Thyroid gland (tissue), 4 donors: Measurements from ENCODE around the gene AFF3. TPM values are rescaled to one million over a fixed set of nuclear protein-coding genes. Genes with fewer than 3 reads are reported as not detected.

ENCODE experiments used
- DNase-seq, 2 donors: peaks; one replicate each; pipeline ENCODE4 v3.0.0-alpha.2; 2019
- H3K27ac ChIP-seq, 3 donors: fragments of 200-600 bp; sonication (generic); 1 replicate in 2 of 3; 2 replicates in 1 of 3; pipeline ENCODE4 v1.5.1; 2016 to 2019; ENCODE audit warnings: mild to moderate bottlenecking in 1 of 3, moderate library complexity in 1 of 3
- H3K27me3 ChIP-seq: fragments of 200-600 bp; sonication (generic); one replicate; pipeline ENCODE4 v1.5.1; 2019
- H3K36me3 ChIP-seq, 2 donors: fragments of 200-600 bp; sonication (generic); one replicate each; pipeline ENCODE4 v1.5.1; 2016 to 2019
- H3K4me1 ChIP-seq, 2 donors: fragments of 200-600 bp; sonication (generic); one replicate each; pipeline ENCODE4 v1.5.1; 2017 to 2019
- H3K4me3 ChIP-seq, 3 donors: fragments of 200-600 bp; sonication (generic); replicated peaks in 1 of 3; 1 replicate in 2 of 3; 2 replicates in 1 of 3; pipeline ENCODE4 v1.5.1; 2016; ENCODE audit warnings: mild to moderate bottlenecking in 1 of 3
- H3K9me3 ChIP-seq: fragments of 200-600 bp; sonication (generic); one replicate; pipeline ENCODE4 v1.5.1; 2017
- POLR2A ChIP-seq, 2 donors: fragments of 450-650 bp; IDR thresholded peaks; one replicate each; pipeline ENCODE4 v1.6.1; 2017; ENCODE audit warnings: antibody characterized with exemption in 2 of 2, mild to moderate bottlenecking in 2 of 2, moderate library complexity in 1 of 2
- WGBS, 2 donors: methylation state at CpG; one replicate each; pipeline ENCODE4 v1.1.5; 2017; 5-methylcytosine and 5-hydroxymethylcytosine counted together
- intact Hi-C: fragments of 100-400 bp; cut with DNase I; formaldehyde crosslinking; loops from one replicate; pipeline ENCODE4 v1.15.1; 2023
- total RNA-seq, 4 donors: library from RNA; depleted of rRNA; stranded (reverse); fragments of >200 nt; gene quantifications; one replicate each; pipeline ENCODE4 v1.2.3, GENCODE V29; 2016
- TF ChIP-seq, protein P1 (sequence below), 6 experiments: fragments of 200-600 bp in 3 of 6; fragments of 450-650 bp in 3 of 6; sonication (generic) in 3 of 6; IDR thresholded peaks; one replicate each; pipeline ENCODE4 v1.5.1; 2016 to 2019; ENCODE audit warnings: antibody characterized with exemption in 6 of 6, mild to moderate bottlenecking in 2 of 6, inconsistent platforms in 1 of 6, moderate library complexity in 1 of 6

Gene AFF3
- total RNA-seq, 4 donors from 2014 or later: 0.54 to 2.6 (median 1.1) TPM

DNA sequence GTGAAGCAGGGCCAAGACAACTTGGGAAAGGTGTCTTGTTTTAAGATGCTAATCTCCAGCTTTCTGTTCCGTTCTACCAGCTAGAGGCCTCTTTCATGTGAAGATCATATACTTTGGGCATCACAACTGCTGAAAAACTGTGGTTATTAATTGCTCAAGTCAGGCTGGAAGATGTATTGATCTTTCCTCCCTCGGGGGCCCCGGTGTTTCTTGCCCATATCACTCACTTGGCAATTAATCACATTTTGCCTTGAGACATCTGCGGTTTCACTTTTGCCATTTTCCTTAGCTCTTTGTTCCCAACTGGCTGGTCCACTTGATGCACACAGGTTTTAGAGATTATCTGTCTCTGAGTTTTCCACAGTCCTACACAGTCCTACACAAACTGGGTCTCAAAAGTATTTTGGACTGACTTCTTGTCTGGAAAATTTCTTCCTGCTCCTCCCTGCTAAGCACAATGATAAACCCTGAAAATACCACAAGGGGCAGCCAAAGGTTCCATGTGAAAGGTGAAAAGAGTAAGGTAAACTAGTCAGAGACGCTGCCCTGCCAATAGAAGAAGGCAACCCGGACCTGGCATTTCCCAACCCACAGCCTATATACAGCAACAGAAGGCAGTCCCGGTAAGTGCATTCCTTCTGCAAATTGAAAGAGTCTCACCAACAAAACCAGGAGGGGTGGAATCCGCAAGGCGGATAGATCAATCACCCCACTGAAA lies 181.0 kb downstream of the AFF3 start:
- intact Hi-C loops: no loop called here
- Histone ChIP-seq H3K9me3 (no peaks in the 10 kb centered on the region), H3K4me1 (no peaks in the 10 kb centered on the region), H3K4me3 (no peak overlapping the region), H3K27me3 (no peaks in the 10 kb centered on the region), H3K27ac (no peak overlapping the region), H3K36me3 (no peaks in the 10 kb centered on the region)
- 73 to 76% methylated on average over 9 of the region's 9 CpGs for WGBS, 2 donors
- TF ChIP-seq POLR2A (IDR thresholded peaks at IDR 0.05): no peak
- TF ChIP-seq, protein P1, sequence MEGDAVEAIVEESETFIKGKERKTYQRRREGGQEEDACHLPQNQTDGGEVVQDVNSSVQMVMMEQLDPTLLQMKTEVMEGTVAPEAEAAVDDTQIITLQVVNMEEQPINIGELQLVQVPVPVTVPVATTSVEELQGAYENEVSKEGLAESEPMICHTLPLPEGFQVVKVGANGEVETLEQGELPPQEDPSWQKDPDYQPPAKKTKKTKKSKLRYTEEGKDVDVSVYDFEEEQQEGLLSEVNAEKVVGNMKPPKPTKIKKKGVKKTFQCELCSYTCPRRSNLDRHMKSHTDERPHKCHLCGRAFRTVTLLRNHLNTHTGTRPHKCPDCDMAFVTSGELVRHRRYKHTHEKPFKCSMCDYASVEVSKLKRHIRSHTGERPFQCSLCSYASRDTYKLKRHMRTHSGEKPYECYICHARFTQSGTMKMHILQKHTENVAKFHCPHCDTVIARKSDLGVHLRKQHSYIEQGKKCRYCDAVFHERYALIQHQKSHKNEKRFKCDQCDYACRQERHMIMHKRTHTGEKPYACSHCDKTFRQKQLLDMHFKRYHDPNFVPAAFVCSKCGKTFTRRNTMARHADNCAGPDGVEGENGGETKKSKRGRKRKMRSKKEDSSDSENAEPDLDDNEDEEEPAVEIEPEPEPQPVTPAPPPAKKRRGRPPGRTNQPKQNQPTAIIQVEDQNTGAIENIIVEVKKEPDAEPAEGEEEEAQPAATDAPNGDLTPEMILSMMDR (IDR thresholded peaks at IDR 0.05): no peak
- no peak for DNase-seq

DNA sequence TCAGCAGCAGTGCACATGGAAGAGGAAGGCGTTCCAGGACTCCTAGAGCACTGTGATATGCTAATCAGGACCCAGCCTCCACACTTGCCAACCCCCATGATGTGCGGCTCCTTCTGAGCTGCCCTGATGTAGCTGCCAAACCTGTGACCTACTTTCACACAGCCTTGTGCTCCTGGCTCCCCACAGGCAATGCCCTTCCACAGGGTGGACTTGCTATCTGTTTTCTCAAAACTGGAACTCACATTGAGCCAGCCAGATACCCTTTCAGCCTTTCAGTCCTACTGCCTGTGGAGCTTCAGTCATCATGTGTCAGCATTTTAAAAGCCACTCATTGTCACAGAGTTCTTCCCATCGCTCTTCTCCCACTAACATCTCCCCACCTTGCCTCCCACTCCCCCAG lies 181.6 kb downstream of the AFF3 start:
- no peaks in the 10 kb centered on the region for H3K9me3 ChIP-seq
- H3K4me3 ChIP-seq: no peak overlapping the region
- no peaks in the 10 kb centered on the region for H3K27me3 ChIP-seq
- H3K36me3 ChIP-seq: no peaks in the 10 kb centered on the region
- H3K4me1 ChIP-seq: no peaks in the 10 kb centered on the region
- 72 to 89% methylated on average over 3 of the region's 3 CpGs for WGBS, 2 donors
- no peak overlapping the region for H3K27ac ChIP-seq
- TF ChIP-seq, protein P1 (IDR thresholded peaks at IDR 0.05): no peak
- TF ChIP-seq POLR2A (IDR thresholded peaks at IDR 0.05): no peak
- intact Hi-C loops: no loop called here
- DNase-seq: no peak

DNA sequence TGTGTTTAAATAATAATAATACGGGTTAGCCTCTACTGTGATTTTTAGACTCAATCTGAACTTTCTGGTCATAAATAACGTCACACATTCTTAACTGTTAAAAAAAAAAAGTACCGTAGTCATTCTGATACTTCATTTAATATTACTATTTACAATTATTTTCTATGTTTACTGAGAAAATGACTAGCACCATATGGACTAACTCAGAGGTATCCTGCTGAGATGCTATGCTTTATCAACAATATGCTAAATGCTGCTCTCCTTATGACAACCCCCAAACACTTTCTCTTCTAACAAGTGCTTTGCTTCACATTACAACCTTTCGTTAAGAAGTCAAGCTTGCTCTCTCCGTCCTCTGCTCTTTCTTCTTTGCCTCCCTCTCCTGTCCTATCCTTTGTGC lies 182.1 kb downstream of the AFF3 start:
- H3K4me3 ChIP-seq: no peak overlapping the region
- H3K36me3 ChIP-seq: no peaks in the 10 kb centered on the region
- intact Hi-C loops: no loop called here
- H3K9me3 ChIP-seq: no peaks in the 10 kb centered on the region
- no peaks in the 10 kb centered on the region for H3K27me3 ChIP-seq
- WGBS, 2 donors: 89 to 90% methylated on average over 5 of the region's 5 CpGs
- no peak for DNase-seq
- no peak overlapping the region for H3K27ac ChIP-seq
- TF ChIP-seq, protein P1 (IDR thresholded peaks at IDR 0.05): no peak
- no peak for TF ChIP-seq POLR2A (IDR thresholded peaks at IDR 0.05)
- no peaks in the 10 kb centered on the region for H3K4me1 ChIP-seq

DNA sequence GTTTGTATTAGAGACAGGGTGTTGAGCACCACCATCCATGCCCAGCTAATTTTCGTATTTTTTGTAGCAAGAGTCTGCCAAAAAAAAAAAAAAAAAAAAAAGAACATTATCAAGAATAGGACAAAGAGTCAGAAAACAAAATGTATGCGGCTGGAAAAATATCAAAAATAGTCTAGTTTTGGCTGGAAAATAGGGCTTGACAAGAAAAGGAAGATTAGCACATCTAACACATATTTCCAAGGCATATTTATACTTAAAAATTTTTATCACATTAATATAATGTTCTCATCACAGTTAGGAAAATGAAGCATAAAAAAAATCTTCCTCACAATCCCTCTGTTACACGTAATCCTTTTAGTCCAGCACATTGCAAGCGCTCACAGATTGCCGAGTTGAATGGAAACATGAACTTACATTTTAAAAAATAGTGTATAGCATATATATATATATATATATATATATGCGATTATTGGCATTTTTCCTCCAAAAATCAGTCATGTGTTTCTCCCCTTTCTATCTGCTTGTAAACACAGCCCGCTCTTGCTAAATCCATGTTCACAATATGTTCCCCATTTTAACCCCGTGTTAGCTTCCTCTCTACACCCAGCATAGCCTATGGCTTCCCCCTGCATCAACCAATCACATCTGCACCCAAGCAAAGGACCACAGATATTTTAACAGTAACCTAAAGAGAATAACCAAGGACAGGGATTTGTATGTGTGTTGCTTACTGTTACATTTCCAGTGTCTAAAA lies 183.0 kb downstream of the AFF3 start:
- no peak overlapping the region for H3K27ac ChIP-seq
- H3K36me3 ChIP-seq: no peaks in the 10 kb centered on the region
- DNase-seq: no peak
- H3K27me3 ChIP-seq: no peaks in the 10 kb centered on the region
- H3K9me3 ChIP-seq: no peaks in the 10 kb centered on the region
- intact Hi-C loops: no loop called here
- TF ChIP-seq POLR2A (IDR thresholded peaks at IDR 0.05): no peak
- TF ChIP-seq, protein P1 (IDR thresholded peaks at IDR 0.05): no peak
- 73 to 75% methylated on average over 8 of the region's 8 CpGs for WGBS, 2 donors
- no peaks in the 10 kb centered on the region for H3K4me1 ChIP-seq
- no peak overlapping the region for H3K4me3 ChIP-seq
